Gastrocnemius medialis (tissue), 4 donors: ENCODE data around the gene CPEB1.

Source experiments
- POLR2A ChIP-seq, 2 donors: fragments of 450-650 bp; IDR thresholded peaks; one replicate each; pipeline ENCODE4 v1.6.1; 2017; ENCODE audit warnings: antibody characterized with exemption in 2 of 2, mild to moderate bottlenecking in 2 of 2, moderate library complexity in 2 of 2
- TF ChIP-seq, protein P1 (sequence below), 5 experiments: fragments of 450-650 bp in 3 of 5; fragments of 200-600 bp in 2 of 5; sonication (generic) in 2 of 5; IDR thresholded peaks in 4 of 5; conservative IDR thresholded peaks in 1 of 5; 1 replicate in 4 of 5; 2 replicates in 1 of 5; pipeline ENCODE4 v1.5.1; 2016 to 2019; ENCODE audit warnings: antibody characterized with exemption in 5 of 5, mild to moderate bottlenecking in 3 of 5, moderate library complexity in 3 of 5

GRCh38 chr15:82538961-82539690 lies 108.0 kb downstream of the CPEB1 start:
- no peak for TF ChIP-seq POLR2A (IDR thresholded peaks at IDR 0.05)
- TF ChIP-seq, protein P1, sequence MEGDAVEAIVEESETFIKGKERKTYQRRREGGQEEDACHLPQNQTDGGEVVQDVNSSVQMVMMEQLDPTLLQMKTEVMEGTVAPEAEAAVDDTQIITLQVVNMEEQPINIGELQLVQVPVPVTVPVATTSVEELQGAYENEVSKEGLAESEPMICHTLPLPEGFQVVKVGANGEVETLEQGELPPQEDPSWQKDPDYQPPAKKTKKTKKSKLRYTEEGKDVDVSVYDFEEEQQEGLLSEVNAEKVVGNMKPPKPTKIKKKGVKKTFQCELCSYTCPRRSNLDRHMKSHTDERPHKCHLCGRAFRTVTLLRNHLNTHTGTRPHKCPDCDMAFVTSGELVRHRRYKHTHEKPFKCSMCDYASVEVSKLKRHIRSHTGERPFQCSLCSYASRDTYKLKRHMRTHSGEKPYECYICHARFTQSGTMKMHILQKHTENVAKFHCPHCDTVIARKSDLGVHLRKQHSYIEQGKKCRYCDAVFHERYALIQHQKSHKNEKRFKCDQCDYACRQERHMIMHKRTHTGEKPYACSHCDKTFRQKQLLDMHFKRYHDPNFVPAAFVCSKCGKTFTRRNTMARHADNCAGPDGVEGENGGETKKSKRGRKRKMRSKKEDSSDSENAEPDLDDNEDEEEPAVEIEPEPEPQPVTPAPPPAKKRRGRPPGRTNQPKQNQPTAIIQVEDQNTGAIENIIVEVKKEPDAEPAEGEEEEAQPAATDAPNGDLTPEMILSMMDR (IDR thresholded peaks at IDR 0.05 in 4 of 5, conservative IDR thresholded peaks at IDR 0.05 in 1 of 5) = no peak
